Body of pancreas (tissue), 4 donors: ENCODE measurements around the gene OLFML3. TPM values are rescaled to one million over a fixed set of nuclear protein-coding genes. Genes with fewer than 3 reads are reported as not detected.
"Not testable (repeated sequence)": the region's sequence is repeated elsewhere in the genome, so short reads cannot be mapped to it uniquely, and the experiment has no call there.

Experiments used
- ATAC-seq: fragments of 150-250 bp; one replicate; pipeline ENCODE4 v1.9.1; 2016
- DNase-seq, 4 donors: peaks; one replicate each; pipeline ENCODE4 v3.0.0-alpha.2; 2019
- H3K27ac ChIP-seq, 4 donors: fragments of 200-600 bp; sonication (generic); 1 replicate in 3 of 4; 2 replicates in 1 of 4; pipeline versions ENCODE4 v1.5.1 to v1.6.1; 2016 to 2019; ENCODE audit warnings: mild to moderate bottlenecking in 1 of 4, mixed read lengths in 1 of 4, moderate library complexity in 1 of 4
- H3K27me3 ChIP-seq, 2 donors: fragments of 200-600 bp; sonication (generic); one replicate each; pipeline ENCODE4 v1.6.0; 2016; ENCODE audit warnings: mild to moderate bottlenecking in 1 of 2
- H3K36me3 ChIP-seq, 2 donors: fragments of 200-600 bp; sonication (generic); replicated peaks in 1 of 2; 2 replicates each; pipeline ENCODE4 v1.5.1; 2016; ENCODE audit warnings: low read depth in 2 of 2; ENCODE audit not compliant: insufficient read depth in 1 of 2
- H3K4me1 ChIP-seq: fragments of 200-600 bp; sonication (generic); one replicate; pipeline ENCODE4 v1.6.0; 2016
- H3K4me3 ChIP-seq, 2 donors: fragments of 200-600 bp; sonication (generic); 1 replicate in 1 of 2; 2 replicates in 1 of 2; pipeline ENCODE4 v1.5.1; 2016 to 2019
- H3K9me3 ChIP-seq, 3 donors: fragments of 200-600 bp; sonication (generic); 1 replicate in 2 of 3; 2 replicates in 1 of 3; pipeline ENCODE4 v1.5.1; 2016
- POLR2A ChIP-seq, 3 donors: fragments of 450-650 bp; IDR thresholded peaks; one replicate each; pipeline ENCODE4 v1.6.1; 2016; ENCODE audit warnings: antibody characterized with exemption in 3 of 3, mild to moderate bottlenecking in 2 of 3
- WGBS, 2 donors: methylation state at CpG; one replicate each; pipeline ENCODE4 v1.1.5; 2017; 5-methylcytosine and 5-hydroxymethylcytosine counted together
- intact Hi-C: fragments of 100-400 bp; cut with DNase I; formaldehyde crosslinking; loops from one replicate; pipeline ENCODE4 v1.15.1; 2023
- total RNA-seq, 2 donors: library from RNA; depleted of rRNA; stranded (reverse); fragments of >200 nt; gene quantifications; one replicate each; pipeline ENCODE4 v1.1.0, GENCODE V29; 2016
- TF ChIP-seq, protein P1 (sequence below), 7 experiments: fragments of 450-650 bp in 4 of 7; fragments of 200-600 bp in 3 of 7; sonication (generic) in 3 of 7; IDR thresholded peaks; one replicate each; pipeline ENCODE4 v1.5.1; 2016 to 2019; ENCODE audit warnings: antibody characterized with exemption in 7 of 7

The OLFML3 gene
- total RNA-seq, 2 donors from 2014 or later, result 9.9 to 30.7 TPM

DNA sequence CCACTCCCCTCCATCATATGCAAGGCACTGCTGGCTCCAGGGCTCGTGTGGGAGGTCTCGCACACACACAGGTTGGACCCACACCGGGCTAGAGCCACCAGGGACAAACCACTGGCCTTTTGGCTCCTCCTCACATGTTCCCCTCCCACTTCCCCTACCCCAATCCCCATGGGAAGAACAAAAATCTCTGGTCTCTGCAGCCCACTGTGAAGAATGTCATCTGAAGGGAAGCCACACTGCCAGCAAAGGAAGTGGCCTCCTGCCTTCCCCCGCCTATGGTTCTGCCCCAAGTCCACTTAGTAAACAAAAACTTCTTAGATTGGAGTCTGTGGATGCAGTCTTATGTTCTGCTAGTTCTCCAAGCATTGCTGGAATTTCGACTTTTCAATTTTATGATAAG, 24.2 kb downstream of the OLFML3 start:
- Histone ChIP-seq H3K4me1 (no peaks in the 10 kb centered on the region), H3K9me3 (no peaks in the 10 kb centered on the region), H3K27ac (no peak overlapping the region), H3K36me3 (no peaks in the 10 kb centered on the region), H3K4me3 (no peak overlapping the region), H3K27me3 (no peaks in the 10 kb centered on the region)
- no peak for DNase-seq
- intact Hi-C loops, result no loop called here
- no peak for ATAC-seq
- WGBS, 2 donors, result 67% methylated on average over 5 of the region's 5 CpGs
- TF ChIP-seq, protein P1, sequence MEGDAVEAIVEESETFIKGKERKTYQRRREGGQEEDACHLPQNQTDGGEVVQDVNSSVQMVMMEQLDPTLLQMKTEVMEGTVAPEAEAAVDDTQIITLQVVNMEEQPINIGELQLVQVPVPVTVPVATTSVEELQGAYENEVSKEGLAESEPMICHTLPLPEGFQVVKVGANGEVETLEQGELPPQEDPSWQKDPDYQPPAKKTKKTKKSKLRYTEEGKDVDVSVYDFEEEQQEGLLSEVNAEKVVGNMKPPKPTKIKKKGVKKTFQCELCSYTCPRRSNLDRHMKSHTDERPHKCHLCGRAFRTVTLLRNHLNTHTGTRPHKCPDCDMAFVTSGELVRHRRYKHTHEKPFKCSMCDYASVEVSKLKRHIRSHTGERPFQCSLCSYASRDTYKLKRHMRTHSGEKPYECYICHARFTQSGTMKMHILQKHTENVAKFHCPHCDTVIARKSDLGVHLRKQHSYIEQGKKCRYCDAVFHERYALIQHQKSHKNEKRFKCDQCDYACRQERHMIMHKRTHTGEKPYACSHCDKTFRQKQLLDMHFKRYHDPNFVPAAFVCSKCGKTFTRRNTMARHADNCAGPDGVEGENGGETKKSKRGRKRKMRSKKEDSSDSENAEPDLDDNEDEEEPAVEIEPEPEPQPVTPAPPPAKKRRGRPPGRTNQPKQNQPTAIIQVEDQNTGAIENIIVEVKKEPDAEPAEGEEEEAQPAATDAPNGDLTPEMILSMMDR (IDR thresholded peaks at IDR 0.05), result no peak
- no peak for TF ChIP-seq POLR2A (IDR thresholded peaks at IDR 0.05)

DNA sequence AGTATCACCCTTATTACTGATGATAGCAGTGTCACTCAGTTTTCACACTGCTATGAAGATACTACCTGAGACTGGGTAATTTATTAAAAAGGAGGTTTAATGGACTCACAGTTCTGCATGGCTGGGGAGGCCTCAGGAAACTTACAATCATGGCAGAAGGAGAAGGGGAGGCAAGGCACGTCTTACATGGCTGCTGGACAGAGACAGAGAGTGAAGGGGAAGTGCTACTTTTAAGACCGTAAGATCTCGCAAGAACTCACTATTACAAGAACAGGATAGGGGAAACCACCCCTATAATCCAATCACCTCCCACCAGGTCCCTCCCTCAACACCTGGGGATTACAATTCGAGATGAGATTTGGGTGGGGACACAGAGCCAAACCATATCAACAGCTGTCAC, 27.6 kb downstream of the OLFML3 start:
- ATAC-seq, result not testable (repeated sequence)

DNA sequence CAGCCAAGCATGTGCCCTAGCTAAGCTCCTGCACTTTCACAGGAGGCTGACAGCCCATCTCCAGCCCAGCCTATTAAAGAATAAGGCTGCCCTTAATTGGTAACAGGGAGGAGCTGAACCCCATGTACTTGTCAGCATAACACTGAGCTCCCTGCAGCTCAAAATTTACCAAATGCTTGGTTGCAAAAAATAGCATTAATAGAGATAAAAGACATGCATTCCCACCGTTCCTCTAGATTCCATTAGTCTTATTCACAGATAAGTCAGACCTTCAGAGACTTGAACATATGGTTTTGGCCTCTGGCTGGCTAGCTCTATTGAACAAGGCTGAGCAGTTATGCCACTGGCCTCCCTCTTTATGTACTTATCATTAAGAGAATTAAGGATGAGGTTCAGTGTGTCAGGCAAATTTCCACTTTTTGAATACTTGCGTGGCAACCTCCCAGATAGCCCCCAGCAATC, 29.2 kb downstream of the OLFML3 start:
- H3K27ac ChIP-seq, result no peak overlapping the region
- WGBS, 2 donors, result 59 to 63% methylated on average over 2 of the region's 2 CpGs
- no peak overlapping the region for H3K4me3 ChIP-seq
- intact Hi-C loops, result no loop called here
- TF ChIP-seq, protein P1 (IDR thresholded peaks at IDR 0.05), result no peak
- no peak for TF ChIP-seq POLR2A (IDR thresholded peaks at IDR 0.05)
- no peaks in the 10 kb centered on the region for H3K36me3 ChIP-seq
- H3K27me3 ChIP-seq, result no peaks in the 10 kb centered on the region
- ATAC-seq, result no peak
- DNase-seq, result no peak
- H3K4me1 ChIP-seq, result no peaks in the 10 kb centered on the region
- no peaks in the 10 kb centered on the region for H3K9me3 ChIP-seq

More for the DNA sequence above, 27.6 kb downstream of the OLFML3 start:
- H3K27ac ChIP-seq, H3K4me1 ChIP-seq, H3K27me3 ChIP-seq, DNase-seq, H3K9me3 ChIP-seq, H3K4me3 ChIP-seq, intact Hi-C loops, H3K36me3 ChIP-seq: not testable (repeated sequence)
- 72% methylated on average over 4 of the region's 4 CpGs for WGBS, 2 donors

DNA sequence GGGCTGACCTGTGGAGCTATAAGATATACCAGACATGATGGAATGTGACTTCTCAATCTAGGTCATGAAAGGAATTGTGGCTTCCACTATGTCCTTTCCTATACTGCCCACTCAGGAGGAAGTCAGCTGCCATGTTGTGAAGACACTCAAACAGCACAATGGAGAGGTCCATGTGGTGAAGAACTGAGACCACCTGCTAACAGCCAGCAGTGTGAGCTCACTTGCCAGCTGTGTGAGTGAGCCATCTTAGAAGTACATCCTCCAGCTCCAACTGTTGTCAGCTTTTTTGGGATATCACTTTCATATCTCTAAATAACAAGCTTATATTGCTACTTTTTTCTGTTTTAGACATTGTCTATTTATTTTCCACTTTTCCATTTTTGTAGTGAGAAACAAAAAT, 29.7 kb downstream of the OLFML3 start:
- Histone ChIP-seq H3K27me3 (no peaks in the 10 kb centered on the region), H3K27ac (no peak overlapping the region), H3K9me3 (no peaks in the 10 kb centered on the region), H3K4me3 (no peak overlapping the region), H3K36me3 (no peaks in the 10 kb centered on the region), H3K4me1 (no peaks in the 10 kb centered on the region)
- ATAC-seq (no peak), DNase-seq (no peak)
- TF ChIP-seq, protein P1 (IDR thresholded peaks at IDR 0.05), result no peak
- no peak for TF ChIP-seq POLR2A (IDR thresholded peaks at IDR 0.05)
- intact Hi-C loops, result no loop called here

DNA sequence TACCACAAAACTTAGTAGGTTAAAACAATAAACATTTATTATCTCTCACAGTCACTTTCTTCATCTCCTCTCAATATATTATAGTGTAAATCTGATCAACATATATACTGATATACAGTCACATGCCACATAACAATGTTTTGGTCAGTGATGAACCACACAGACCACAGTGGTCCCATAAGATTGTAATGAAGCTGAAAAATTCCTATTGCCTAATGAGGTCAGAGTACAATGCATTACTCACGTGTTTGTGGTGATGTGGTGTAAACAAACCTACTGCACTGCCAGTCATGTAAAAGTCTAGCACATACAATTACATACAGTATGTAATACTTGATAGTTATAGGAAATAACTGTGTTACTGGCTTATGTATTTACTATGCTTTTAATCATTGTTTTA, 30.1 kb downstream of the OLFML3 start:
- intact Hi-C loops, result no loop called here

More for the DNA sequence above, 30.1 kb downstream of the OLFML3 start:
- Histone ChIP-seq H3K27me3 (no peaks in the 10 kb centered on the region), H3K27ac (no peak overlapping the region), H3K4me1 (no peaks in the 10 kb centered on the region), H3K9me3 (no peaks in the 10 kb centered on the region), H3K36me3 (no peaks in the 10 kb centered on the region), H3K4me3 (no peak overlapping the region)
- DNase-seq (no peak), ATAC-seq (no peak)
- TF ChIP-seq, protein P1 (IDR thresholded peaks at IDR 0.05), result no peak
- TF ChIP-seq POLR2A (IDR thresholded peaks at IDR 0.05), result no peak
- WGBS, 2 donors, result 35 to 41% methylated on average over 1 of the region's 1 CpG
